ENCODE measurements around the gene TCP11L1.

TCP11L1 gene

DNA sequence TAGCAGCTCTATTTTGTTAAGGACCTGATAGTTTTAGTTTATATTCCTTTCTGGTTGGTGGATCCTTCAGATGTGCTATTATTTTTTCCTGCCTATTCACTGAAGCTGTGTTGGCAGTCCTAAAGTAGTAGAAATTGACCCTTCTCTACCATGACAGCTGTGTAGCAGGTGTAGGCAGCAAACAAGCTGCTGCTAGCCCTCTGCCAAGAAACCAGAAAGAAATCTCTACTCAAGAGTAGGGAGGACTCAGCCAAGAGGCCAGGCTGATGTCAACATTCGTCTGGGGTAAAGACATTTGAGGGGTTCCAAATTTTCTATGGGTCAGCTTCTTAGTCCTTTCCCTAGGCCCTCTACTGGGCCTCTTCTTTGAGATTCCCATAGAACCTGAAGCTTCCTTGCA is 70.7 kb downstream of the TCP11L1 start:
- no peak for TF ChIP-seq ZBTB7A (IDR thresholded peaks at IDR 0.05; ENCODE audit: low read depth)
- no peak for TF ChIP-seq TEAD4 (IDR thresholded peaks at IDR 0.05)
- TF ChIP-seq CEBPB (IDR thresholded peaks at IDR 0.05), result no peak
- no peak for TF ChIP-seq REST (IDR thresholded peaks at IDR 0.05; ENCODE audit: low read depth)
- TF ChIP-seq YY1 (IDR thresholded peaks at IDR 0.05; ENCODE audit: low read depth), result no peak
- TF ChIP-seq CREB1 (IDR thresholded peaks at IDR 0.05; ENCODE audit: low read depth), result no peak

GRCh38 chr11:33116535-33116934 is 77.2 kb downstream of the TCP11L1 start:
- TF ChIP-seq EGR1 (IDR thresholded peaks at IDR 0.05), result no peak
- TF ChIP-seq CEBPB (IDR thresholded peaks at IDR 0.05), result no peak
- TF ChIP-seq YY1 (IDR thresholded peaks at IDR 0.05; ENCODE audit: low read depth), result no peak
- TF ChIP-seq, protein P1, sequence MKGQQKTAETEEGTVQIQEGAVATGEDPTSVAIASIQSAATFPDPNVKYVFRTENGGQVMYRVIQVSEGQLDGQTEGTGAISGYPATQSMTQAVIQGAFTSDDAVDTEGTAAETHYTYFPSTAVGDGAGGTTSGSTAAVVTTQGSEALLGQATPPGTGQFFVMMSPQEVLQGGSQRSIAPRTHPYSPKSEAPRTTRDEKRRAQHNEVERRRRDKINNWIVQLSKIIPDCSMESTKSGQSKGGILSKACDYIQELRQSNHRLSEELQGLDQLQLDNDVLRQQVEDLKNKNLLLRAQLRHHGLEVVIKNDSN (IDR thresholded peaks at IDR 0.05), result no peak
- no peak for TF ChIP-seq FOXM1 (IDR thresholded peaks at IDR 0.05; ENCODE audit: borderline replicate concordance, low read depth)
- no peak for TF ChIP-seq TAF1 (IDR thresholded peaks at IDR 0.05; ENCODE audit: low read depth)
- no peak for TF ChIP-seq TCF12 (IDR thresholded peaks at IDR 0.05; ENCODE audit: low read depth)
- no peak for TF ChIP-seq CREB1 (IDR thresholded peaks at IDR 0.05; ENCODE audit: low read depth)
- TF ChIP-seq RAD21 (IDR thresholded peaks at IDR 0.05; ENCODE audit: low read depth), result no peak
- TF ChIP-seq REST (IDR thresholded peaks at IDR 0.05; ENCODE audit: low read depth), result no peak
- TF ChIP-seq EP300 (IDR thresholded peaks at IDR 0.05; ENCODE audit: borderline replicate concordance), result no peak
